DMS114 treated with DMSO at 0.1 percent for 48 hours (cell line): ENCODE results near the gene PDHA2.
"Not testable (repeated sequence)": the region's sequence is repeated elsewhere in the genome, so short reads cannot be mapped to it uniquely, and the experiment has no call there.

Experiments used
- DNase-seq: peaks from one replicate; lab custom pipeline; 2025; ENCODE audit not compliant: unreplicated experiment; lab: John Stamatoyannopoulos, UW

PDHA2 gene

DNA sequence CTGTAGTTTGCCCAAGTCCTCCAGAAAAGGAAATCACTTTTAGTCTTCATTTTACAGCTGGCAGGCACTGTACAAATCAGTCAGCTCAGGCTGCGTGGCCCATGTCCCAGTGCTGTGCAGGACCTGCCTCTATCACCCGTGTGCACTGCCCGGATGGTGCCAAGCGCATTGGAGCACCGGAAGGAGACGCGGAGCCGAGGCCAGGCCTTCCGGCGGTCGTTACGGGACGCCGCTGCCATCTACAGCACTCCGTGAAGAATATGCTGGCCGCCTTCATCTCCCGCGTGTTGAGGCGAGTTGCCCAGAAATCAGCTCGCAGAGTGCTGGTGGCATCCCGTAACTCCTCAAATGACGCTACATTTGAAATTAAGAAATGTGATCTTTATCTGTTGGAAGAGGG, at the start of gene PDHA2:
TSS of gene PDHA2 (plus strand) at position 203 of the 400 bp plus-strand sequence. CDS start at position 261, 58 bp downstream.
- DNase-seq: no peak

GRCh38 chr4:95798003-95798402, 41.9 kb upstream of the PDHA2 start:
- no peak for DNase-seq

- DNase-seq: no peak
Measured at GRCh38 chr4:95798727-95799126, 41.2 kb upstream of the PDHA2 start.

- DNase-seq: no peak
Measured at GRCh38 chr4:95821867-95822266, 18.0 kb upstream of the PDHA2 start.

- DNase-seq: no peak
Measured at GRCh38 chr4:95825546-95825945, 14.3 kb upstream of the PDHA2 start.

DNA sequence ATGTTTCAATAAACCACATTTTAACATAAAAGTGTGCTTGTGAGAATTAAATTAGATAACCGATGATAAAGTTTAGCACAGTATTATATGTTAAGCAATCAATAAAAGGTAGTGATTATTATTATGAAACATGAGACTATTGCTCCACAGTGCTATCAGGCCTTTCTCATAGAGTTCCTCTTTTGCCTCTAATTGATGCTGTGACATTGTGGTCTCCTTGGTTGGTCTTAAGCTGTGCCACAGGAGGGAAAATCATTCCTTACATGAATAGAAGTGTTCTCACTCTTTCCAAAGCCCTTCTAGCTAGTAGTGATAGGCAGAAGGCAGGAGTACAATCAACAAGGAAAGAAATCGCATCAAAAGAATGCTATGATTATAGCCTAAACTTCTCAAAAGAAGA, 9.2 kb upstream of the PDHA2 start:
- DNase-seq: no peak

DNA sequence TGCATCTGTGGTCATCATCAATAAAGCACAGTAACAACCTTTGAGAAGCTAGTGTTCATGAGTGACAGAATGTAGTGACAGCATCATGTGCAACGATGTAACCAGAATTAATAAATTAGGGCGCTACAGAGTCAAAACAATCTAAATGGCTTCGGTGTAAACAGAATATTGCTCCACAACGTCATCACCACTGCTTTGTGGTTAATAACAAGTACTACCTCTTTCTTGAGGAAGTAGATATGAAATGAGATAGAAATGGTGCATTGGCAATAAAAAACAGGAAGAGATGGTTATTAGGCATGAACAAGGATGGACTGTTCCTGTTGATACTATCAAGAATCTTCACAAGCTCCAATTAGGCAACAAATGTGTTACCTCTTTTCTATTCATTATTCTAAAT, 8.7 kb upstream of the PDHA2 start:
- no peak for DNase-seq

DNA sequence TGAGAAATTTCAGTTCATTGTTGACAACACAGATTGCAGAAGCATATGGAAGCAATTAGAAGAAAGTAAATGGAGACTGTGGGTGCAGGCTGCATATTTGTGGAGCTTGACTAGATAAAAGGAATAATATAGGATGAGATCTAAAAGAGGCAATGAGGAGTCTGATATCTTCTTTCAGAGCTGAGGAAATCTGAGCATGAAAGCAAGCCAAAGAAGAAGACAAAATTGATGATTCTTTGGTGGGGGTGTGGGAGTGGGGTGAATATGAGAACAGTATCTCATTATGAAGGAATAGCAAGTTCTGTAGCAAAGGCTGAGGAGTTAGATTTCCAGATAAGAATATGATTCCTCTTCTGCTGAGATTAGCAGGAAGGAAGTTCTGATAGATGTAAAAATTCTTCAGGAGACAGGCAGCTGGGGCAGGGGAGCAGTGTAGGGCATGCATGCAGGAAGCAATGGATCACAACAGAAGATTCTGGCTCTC, 6.1 kb upstream of the PDHA2 start:
- DNase-seq: no peak

DNA sequence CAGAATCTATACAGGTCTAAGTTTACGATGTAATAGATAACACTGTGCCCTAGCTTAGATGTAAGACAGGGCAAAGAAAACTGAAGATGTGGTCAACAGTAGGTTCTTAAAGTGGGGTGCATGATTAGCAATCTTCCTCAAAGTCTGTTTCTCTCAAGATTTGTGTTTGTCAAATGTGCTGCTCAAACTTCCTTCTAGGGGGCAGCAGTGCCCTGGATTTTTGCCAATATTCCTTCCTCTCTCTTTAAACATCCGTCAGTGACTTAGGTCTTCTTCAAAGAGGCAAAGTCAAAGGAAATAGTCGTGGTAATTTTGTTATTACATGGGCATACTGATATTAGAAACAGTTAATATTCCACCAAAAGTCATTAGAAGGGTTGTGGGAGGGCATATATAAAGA, 4.2 kb upstream of the PDHA2 start:
- no peak for DNase-seq

DNA sequence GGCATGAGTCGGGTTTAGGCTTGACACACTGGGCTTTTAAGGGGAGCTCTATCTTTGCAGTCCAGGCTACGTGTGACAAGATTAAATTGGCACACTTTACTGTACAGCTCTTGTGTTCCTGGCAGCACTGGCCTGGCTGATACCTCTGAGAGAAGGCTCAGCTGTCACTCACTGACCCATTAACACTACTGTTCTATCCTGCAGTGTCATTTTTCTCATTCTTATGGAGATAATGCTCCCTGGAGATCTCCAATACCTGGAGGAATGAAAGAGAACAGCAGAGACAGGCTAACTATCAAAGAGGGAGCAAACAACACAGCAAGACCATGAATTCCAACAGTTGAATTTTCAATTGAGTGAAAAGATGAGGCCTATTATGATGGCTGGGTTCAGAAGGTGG, 1.7 kb upstream of the PDHA2 start:
- DNase-seq: no peak

- DNase-seq: no peak
Measured at GRCh38 chr4:95847908-95848460, 8.1 kb downstream of the PDHA2 start.

GRCh38 chr4:95850161-95850560, 10.3 kb downstream of the PDHA2 start:
- DNase-seq: no peak

DNA sequence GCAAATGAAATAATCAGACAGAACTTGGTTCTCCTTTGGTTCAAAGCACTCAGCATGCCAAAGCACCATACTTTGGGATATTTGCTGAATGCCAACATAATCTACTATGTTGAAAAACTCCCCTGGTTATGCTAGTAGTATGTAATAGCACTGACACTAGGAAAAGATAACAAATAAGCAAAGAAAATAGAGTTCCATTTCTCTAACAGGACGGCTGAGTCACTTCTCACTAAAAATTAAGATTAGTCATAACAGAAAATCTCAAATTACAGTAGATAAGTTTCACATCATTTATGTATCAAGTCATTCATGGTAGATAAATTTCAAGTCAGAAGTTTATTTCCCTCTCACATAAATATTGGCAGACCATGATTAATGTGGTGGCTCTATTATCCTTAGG, 17.9 kb downstream of the PDHA2 start:
- no peak for DNase-seq

- no peak for DNase-seq
Measured at GRCh38 chr4:95867919-95868318, 28.0 kb downstream of the PDHA2 start.

- DNase-seq: not testable (repeated sequence)
Measured at GRCh38 chr4:95869414-95869813, 29.5 kb downstream of the PDHA2 start.

GRCh38 chr4:95869961-95870500, 30.1 kb downstream of the PDHA2 start:
- DNase-seq: no peak

DNA sequence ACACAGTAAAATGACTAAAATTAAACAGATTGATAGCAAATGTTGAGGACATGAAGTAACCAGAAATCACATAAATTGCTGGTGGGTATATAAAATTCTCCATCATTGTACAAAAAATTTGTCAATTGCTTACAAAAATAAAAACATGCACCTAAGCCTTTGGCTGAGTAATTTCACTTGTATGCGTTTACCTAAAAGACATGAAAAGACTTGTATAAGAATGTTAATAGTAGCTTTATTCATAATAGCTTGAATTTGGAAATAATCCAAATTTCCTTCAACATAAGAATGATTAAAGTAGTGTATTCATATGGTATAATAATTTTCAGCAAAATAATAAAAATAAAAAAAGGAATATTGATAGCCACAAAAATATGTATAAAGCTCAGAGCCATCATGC, 37.7 kb downstream of the PDHA2 start:
- DNase-seq: no peak

- DNase-seq: no peak
Measured at GRCh38 chr4:95887551-95887950, 47.7 kb downstream of the PDHA2 start.

DNA sequence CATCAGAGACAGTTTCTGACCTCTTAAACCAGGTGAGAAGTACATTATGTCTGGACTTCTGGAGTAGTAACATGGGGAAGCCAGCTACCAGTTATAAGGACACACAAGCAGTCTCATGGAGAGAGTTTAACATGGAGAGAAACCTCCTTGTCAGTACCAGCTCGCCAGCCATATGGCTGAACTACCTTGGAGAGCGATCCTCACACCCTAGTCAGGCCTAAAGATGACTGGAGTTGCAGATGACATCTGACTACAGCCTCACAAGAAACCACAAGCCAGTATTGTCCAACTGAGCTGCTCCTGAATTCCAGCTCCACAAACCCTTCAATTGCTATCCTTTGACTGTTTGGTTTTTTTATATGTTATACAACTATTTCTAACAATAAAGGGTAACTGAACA, 49.8 kb downstream of the PDHA2 start:
- no peak for DNase-seq
